Measurements from ENCODE around the gene DIP2B. TPM values are rescaled to one million over a fixed set of nuclear protein-coding genes. Genes with fewer than 3 reads are reported as not detected.

DIP2B gene
- total RNA-seq, 1 experiment from 2014 or later: 26.1 TPM

GRCh38 chr12:50772877-50773276 is 268.1 kb downstream of the DIP2B start:
- ATAC-seq: no peak
- peaks cover 15% of the 10 kb centered on the region for H3K9me3 Mint-ChIP-seq
- H3K27ac Mint-ChIP-seq: no peak overlapping the region
- H3K36me3 Mint-ChIP-seq: peaks cover 39% of the 10 kb centered on the region
- no peak for DNase-seq (ENCODE audit: low spot score)
- POLR2A ChIA-PET: no interaction called here
- no peak overlapping the region for H3K4me3 Mint-ChIP-seq
- H3K4me1 Mint-ChIP-seq: no peaks in the 10 kb centered on the region
- H3K27me3 Mint-ChIP-seq (ENCODE audit: low read depth): no peaks in the 10 kb centered on the region
- TF ChIP-seq ZNF396 (CRISPR knock-in tag; IDR thresholded peaks at IDR 0.05; ENCODE audit: borderline replicate concordance) (no peak), ZNF219 (CRISPR knock-in tag; IDR thresholded peaks at IDR 0.05; ENCODE audit: borderline replicate concordance) (no peak), CTCF (IDR thresholded peaks at IDR 0.05) (no peak), ZNF121 (CRISPR knock-in tag; IDR thresholded peaks at IDR 0.05) (no peak), JUN (CRISPR knock-in tag; IDR thresholded peaks at IDR 0.05) (no peak), CREM (CRISPR knock-in tag; IDR thresholded peaks at IDR 0.05) (no peak), ELF4 (CRISPR knock-in tag; IDR thresholded peaks at IDR 0.05; ENCODE audit: low read depth) (no peak), ZMAT4 (CRISPR knock-in tag; IDR thresholded peaks at IDR 0.05) (no peak), NFYB (CRISPR knock-in tag; conservative IDR thresholded peaks at IDR 0.05; ENCODE audit: low read depth) (no peak), ZNF532 (CRISPR knock-in tag; IDR thresholded peaks at IDR 0.05; ENCODE audit: borderline replicate concordance) (no peak), JAZF1 (CRISPR knock-in tag; IDR thresholded peaks at IDR 0.05) (no peak), MAX (CRISPR knock-in tag; IDR thresholded peaks at IDR 0.05) (no peak), USF2 (CRISPR knock-in tag; IDR thresholded peaks at IDR 0.05) (no peak), TP53 (CRISPR knock-in tag; IDR thresholded peaks at IDR 0.05) (no peak), GABPB1 (CRISPR knock-in tag; IDR thresholded peaks at IDR 0.05) (no peak), ZNF423 (CRISPR knock-in tag; IDR thresholded peaks at IDR 0.05) (no peak), USF1 (CRISPR knock-in tag; IDR thresholded peaks at IDR 0.05) (no peak), GTF2I (CRISPR knock-in tag; conservative IDR thresholded peaks at IDR 0.05) (no peak), MLX (CRISPR knock-in tag; IDR thresholded peaks at IDR 0.05) (no peak), ZNF512 (CRISPR knock-in tag; IDR thresholded peaks at IDR 0.05; ENCODE audit: borderline replicate concordance) (no peak)
- CTCF ChIA-PET: no interaction called here
